Measurements from ENCODE around the gene ELOVL7. TPM values are rescaled to one million over a fixed set of nuclear protein-coding genes. Genes with fewer than 3 reads are reported as not detected.
"Not testable (repeated sequence)": the region's sequence is repeated elsewhere in the genome, so short reads cannot be mapped to it uniquely, and the experiment has no call there.

The ELOVL7 gene
- total RNA-seq, 1 donor from 2014 or later = 12.9 TPM

- DNase-seq = no peak
Measured at GRCh38 chr5:60792438-60792837, 51.6 kb downstream of the ELOVL7 start.

- no peak for DNase-seq
Measured at GRCh38 chr5:60789551-60789950, 54.5 kb downstream of the ELOVL7 start.

- no peak for DNase-seq
Measured at GRCh38 chr5:60788863-60789513, 55.1 kb downstream of the ELOVL7 start.

GRCh38 chr5:60779466-60779865, 64.6 kb downstream of the ELOVL7 start:
- no peak for DNase-seq

GRCh38 chr5:60776343-60776742, 67.7 kb downstream of the ELOVL7 start:
- no peak for DNase-seq

- DNase-seq = no peak
Measured at GRCh38 chr5:60765019-60765709, 78.9 kb downstream of the ELOVL7 start.

- no peak for DNase-seq
Measured at GRCh38 chr5:60763061-60763460, 81.0 kb downstream of the ELOVL7 start.

GRCh38 chr5:60754495-60754894, 89.6 kb downstream of the ELOVL7 start:
- DNase-seq = no peak

- DNase-seq = no peak
Measured at GRCh38 chr5:60744682-60745081, 99.4 kb downstream of the ELOVL7 start.

- DNase-seq = no peak
Measured at GRCh38 chr5:60743511-60744314, 100.4 kb downstream of the ELOVL7 start.

GRCh38 chr5:60740322-60740721, 103.7 kb downstream of the ELOVL7 start:
- DNase-seq = no peak

- DNase-seq = no peak
Measured at GRCh38 chr5:60738933-60739332, 105.1 kb downstream of the ELOVL7 start.

- no peak for DNase-seq
Measured at GRCh38 chr5:60738461-60738860, 105.6 kb downstream of the ELOVL7 start.

- DNase-seq = not testable (repeated sequence)
Measured at GRCh38 chr5:60730858-60731257, 113.2 kb downstream of the ELOVL7 start.

- DNase-seq = no peak
Measured at GRCh38 chr5:60727033-60727679, 116.9 kb downstream of the ELOVL7 start.

GRCh38 chr5:60724126-60724525, 119.9 kb downstream of the ELOVL7 start:
- DNase-seq = no peak

- DNase-seq = no peak
Measured at GRCh38 chr5:60722416-60722815, 121.7 kb downstream of the ELOVL7 start.

GRCh38 chr5:60719329-60719728, 124.7 kb downstream of the ELOVL7 start:
- DNase-seq = no peak

- no peak for DNase-seq
Measured at GRCh38 chr5:60718166-60718892, 125.7 kb downstream of the ELOVL7 start.

- DNase-seq = not testable (repeated sequence)
Measured at GRCh38 chr5:60715201-60715928, 128.7 kb downstream of the ELOVL7 start.

- no peak for DNase-seq
Measured at GRCh38 chr5:60712950-60713349, 131.1 kb downstream of the ELOVL7 start.

All from skin of body (tissue), 2 donors.